Neutrophil (primary cell): ENCODE measurements around the gene RBM34.

Experiments used
- H3K27ac ChIP-seq: fragments of 200-600 bp; sonication (generic); 2 replicates; pipeline ENCODE4 v1.5.1; 2016; ENCODE audit warnings: mild to moderate bottlenecking, moderate library complexity
- H3K27me3 ChIP-seq: fragments of 200-600 bp; sonication (generic); 2 replicates; pipeline ENCODE4 v1.6.0; 2016; ENCODE audit warnings: mild to moderate bottlenecking
- H3K36me3 ChIP-seq: fragments of 200-600 bp; sonication (generic); 2 replicates; pipeline ENCODE4 v1.5.1; 2017
- H3K4me1 ChIP-seq, 2 experiments: fragments of 200-600 bp in 1 of 2; sonication (generic) in 1 of 2; 1 replicate in 1 of 2; 2 replicates in 1 of 2; pipeline versions ENCODE4 v1.5.1 to v1.6.1; 2013 to 2016; ENCODE audit warnings: low read depth in 1 of 2, low read length in 1 of 2, mild to moderate bottlenecking in 1 of 2, moderate library complexity in 1 of 2; ENCODE audit not compliant: control insufficient read depth in 1 of 2, insufficient read depth in 1 of 2
- H3K4me3 ChIP-seq, 2 experiments: fragments of 200-600 bp in 1 of 2; sonication (generic) in 1 of 2; 1 replicate in 1 of 2; 2 replicates in 1 of 2; pipeline ENCODE4 v1.5.1; 2013 to 2016; ENCODE audit warnings: low read depth in 1 of 2, low read length in 1 of 2, mild to moderate bottlenecking in 1 of 2, moderate library complexity in 1 of 2
- H3K9me3 ChIP-seq: fragments of 200-600 bp; sonication (generic); 2 replicates; pipeline ENCODE4 v1.5.1; 2016
- CTCF ChIP-seq: fragments of 200-600 bp; sonication (generic); IDR thresholded peaks from 2 replicates; pipeline ENCODE4 v1.5.1; 2016; ENCODE audit warnings: antibody characterized with exemption

RBM34 gene

GRCh38 chr1:235158680-235159079 is 2.4 kb downstream of the RBM34 start:
- peaks cover 16 to 18% of the 10 kb centered on the region in 2 experiments for H3K4me1 ChIP-seq
- no peak for TF ChIP-seq CTCF
- no peaks in the 10 kb centered on the region for H3K9me3 ChIP-seq
- no peak overlapping the region for H3K4me3 ChIP-seq
- peaks cover 24% of the 10 kb centered on the region for H3K36me3 ChIP-seq
- H3K27me3 ChIP-seq: no peaks in the 10 kb centered on the region
- H3K27ac ChIP-seq: no peak overlapping the region

DNA sequence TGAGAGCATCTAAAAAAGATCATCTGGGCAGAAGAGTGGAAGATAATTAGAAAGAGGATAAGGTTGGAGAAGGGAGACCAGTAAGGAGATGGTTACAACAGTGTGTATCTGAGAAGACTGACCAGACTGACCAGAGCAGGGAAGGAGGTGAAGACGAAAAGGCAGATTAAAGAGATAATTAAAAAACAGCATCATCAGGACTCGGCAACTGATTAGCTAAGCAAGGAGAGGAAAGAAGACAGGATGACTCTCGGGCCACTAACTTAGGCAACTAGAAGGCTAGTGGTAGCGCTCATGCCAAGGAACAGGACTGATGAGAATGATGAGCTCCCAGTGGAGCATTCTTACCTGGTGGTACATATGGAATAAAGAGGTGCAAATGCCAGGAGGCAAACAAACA is 3.9 kb downstream of the RBM34 start:
- H3K27ac ChIP-seq: no peak overlapping the region
- peaks cover 38% of the 10 kb centered on the region for H3K36me3 ChIP-seq
- no peaks in the 10 kb centered on the region for H3K9me3 ChIP-seq
- no peak overlapping the region for H3K4me3 ChIP-seq
- H3K27me3 ChIP-seq: no peaks in the 10 kb centered on the region
- H3K4me1 ChIP-seq: peaks cover 16 to 18% of the 10 kb centered on the region in 2 experiments
- no peak for TF ChIP-seq CTCF

- H3K4me1 ChIP-seq: peaks cover 13 to 15% of the 10 kb centered on the region in 2 experiments
- no peaks in the 10 kb centered on the region for H3K27me3 ChIP-seq
- no peaks in the 10 kb centered on the region for H3K9me3 ChIP-seq
- no peak for TF ChIP-seq CTCF
- no peak overlapping the region for H3K4me3 ChIP-seq
- H3K27ac ChIP-seq: no peak overlapping the region
- peaks cover 42% of the 10 kb centered on the region for H3K36me3 ChIP-seq
Measured at GRCh38 chr1:235156740-235157139, 4.3 kb downstream of the RBM34 start.

DNA sequence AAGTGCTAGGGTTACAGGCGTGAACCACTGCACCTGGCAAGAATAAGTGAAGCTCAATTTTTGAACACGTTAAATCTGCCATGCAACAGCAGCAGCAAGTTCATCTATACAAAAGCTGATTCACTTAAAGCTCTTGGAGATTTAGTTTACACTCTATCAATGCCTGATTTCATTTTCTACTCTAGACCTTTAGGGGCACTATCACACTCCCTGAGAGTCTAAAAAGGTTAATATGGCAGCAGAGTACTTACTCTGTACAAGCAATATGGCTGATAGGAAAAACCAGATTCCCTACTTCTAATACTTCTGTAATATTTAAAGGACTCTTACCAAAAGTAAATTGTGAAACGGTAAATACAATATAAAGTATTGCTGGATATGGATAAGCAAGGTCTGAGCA is 4.8 kb downstream of the RBM34 start:
- H3K9me3 ChIP-seq: no peaks in the 10 kb centered on the region
- H3K4me1 ChIP-seq: peaks cover 10 to 11% of the 10 kb centered on the region in 2 experiments
- no peaks in the 10 kb centered on the region for H3K27me3 ChIP-seq
- TF ChIP-seq CTCF: no peak
- peaks cover 47% of the 10 kb centered on the region for H3K36me3 ChIP-seq
- no peak overlapping the region for H3K4me3 ChIP-seq
- no peak overlapping the region for H3K27ac ChIP-seq

GRCh38 chr1:235152235-235152634 is 8.8 kb downstream of the RBM34 start:
- peaks cover 74% of the 10 kb centered on the region for H3K36me3 ChIP-seq
- H3K27ac ChIP-seq: no peak overlapping the region
- no peaks in the 10 kb centered on the region for H3K4me1 ChIP-seq
- no peaks in the 10 kb centered on the region for H3K27me3 ChIP-seq
- no peak overlapping the region for H3K4me3 ChIP-seq
- no peak for TF ChIP-seq CTCF
- H3K9me3 ChIP-seq: no peaks in the 10 kb centered on the region

DNA sequence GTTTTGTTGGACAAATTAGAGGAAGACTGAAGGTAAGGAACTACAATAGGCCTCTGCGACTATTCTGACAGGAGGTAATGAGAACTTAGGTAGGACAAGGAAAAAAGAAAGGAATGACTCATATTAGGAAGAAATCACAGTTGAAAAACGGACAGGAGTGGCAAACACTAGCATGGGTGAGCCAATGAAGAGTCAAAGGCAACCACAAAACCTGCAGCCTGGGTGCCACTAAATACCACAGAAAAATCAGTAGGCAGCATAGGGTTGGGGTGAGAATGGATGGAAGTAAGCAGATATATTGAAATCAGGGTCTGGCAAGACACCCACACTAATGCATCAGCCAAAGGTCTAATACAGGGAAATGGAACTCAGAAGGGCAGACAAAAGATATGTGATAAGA is 10.0 kb downstream of the RBM34 start:
- Histone ChIP-seq H3K36me3 (peaks cover 74% of the 10 kb centered on the region), H3K27ac (no peak overlapping the region), H3K27me3 (no peaks in the 10 kb centered on the region), H3K4me3 (no peak overlapping the region), H3K9me3 (no peaks in the 10 kb centered on the region), H3K4me1 (no peaks in the 10 kb centered on the region)
- TF ChIP-seq CTCF: no peak
